ENCODE data around the gene ANKIB1. TPM values are rescaled to one million over a fixed set of nuclear protein-coding genes. Genes with fewer than 3 reads are reported as not detected.

ANKIB1 gene
- total and polyA plus RNA-seq, 9 of the 15 experiments (the other 6 are each of a cell fraction or from before 2014, with no cell fraction given): 5.9 to 25.2 (median 16.1) TPM

DNA sequence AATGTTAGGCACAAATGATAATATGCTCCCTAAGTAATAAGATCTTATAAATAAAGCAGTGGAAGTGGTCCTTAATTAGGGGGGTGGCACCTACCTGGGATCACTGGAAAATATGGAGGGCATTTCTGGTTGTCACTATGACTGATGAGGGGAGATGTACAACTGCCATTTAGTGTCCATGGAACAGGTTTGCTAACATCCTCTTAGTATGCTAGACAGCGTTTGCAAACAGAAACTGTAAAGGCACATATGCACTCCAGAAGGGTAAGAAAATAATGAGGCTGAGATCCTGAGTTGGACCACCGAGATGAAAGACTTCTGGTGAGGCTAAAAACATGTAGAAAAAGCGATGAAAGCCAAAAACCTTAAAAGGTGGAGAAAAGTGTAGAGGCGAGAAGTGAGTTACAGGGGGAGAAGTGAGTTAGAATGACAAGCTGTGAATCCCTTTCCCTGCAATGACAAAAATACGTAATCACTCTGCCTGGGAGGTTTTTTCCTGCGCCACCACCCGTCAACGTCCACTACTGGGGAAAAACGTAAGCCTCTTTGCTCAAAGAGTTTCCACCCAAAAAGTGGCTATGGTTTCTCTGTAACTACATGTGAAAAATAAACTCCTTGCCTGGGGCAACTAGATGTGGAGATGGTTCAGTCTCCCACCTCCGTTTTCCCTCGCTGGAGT is 827 bp upstream of the ANKIB1 start (continued):
- TF ChIP-seq, protein P1, sequence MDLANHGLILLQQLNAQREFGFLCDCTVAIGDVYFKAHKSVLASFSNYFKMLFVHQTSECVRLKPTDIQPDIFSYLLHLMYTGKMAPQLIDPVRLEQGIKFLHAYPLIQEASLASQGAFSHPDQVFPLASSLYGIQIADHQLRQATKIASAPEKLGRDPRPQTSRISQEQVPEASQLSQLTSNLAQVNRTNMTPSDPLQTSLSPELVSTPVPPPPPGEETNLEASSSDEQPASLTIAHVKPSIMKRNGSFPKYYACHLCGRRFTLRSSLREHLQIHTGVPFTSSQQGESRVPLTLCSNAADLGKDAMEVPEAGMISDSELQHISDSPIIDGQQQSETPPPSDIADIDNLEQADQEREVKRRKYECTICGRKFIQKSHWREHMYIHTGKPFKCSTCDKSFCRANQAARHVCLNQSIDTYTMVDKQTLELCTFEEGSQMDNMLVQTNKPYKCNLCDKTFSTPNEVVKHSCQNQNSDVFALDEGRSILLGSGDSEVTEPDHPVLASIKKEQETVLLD (IDR thresholded peaks at IDR 0.05): no peak
- 0 out of 2 replicates have a peak, but pooled peaks have one; percentile 27 for TF ChIP-seq NBN (IDR thresholded peaks at IDR 0.05; ENCODE audit: low read depth)
- peak; percentile 47; the same call in 1 of the 2 replicates for TF ChIP-seq LCOR (CRISPR knock-in tag; IDR thresholded peaks at IDR 0.05)
- no peak for TF ChIP-seq JUND (IDR thresholded peaks at IDR 0.05; ENCODE audit: borderline replicate concordance, low read depth, low read length)
- peak; percentile 27; the same call in 2 of the 3 replicates for TF ChIP-seq JUND (tag; IDR thresholded peaks at IDR 0.05; ENCODE audit: borderline replicate concordance, low read depth, low read length)
- no peak for TF ChIP-seq U2AF2 (optimal IDR thresholded peaks at IDR 0.05; ENCODE audit: low read depth, low read length)
- TF ChIP-seq ASH1L (IDR thresholded peaks at IDR 0.05; ENCODE audit: borderline replicate concordance, low read depth, partially characterized antibody): no peak
- TF ChIP-seq NR2F6 (CRISPR knock-in tag; IDR thresholded peaks at IDR 0.05): no peak
- no peak for TF ChIP-seq PBX2 (CRISPR knock-in tag; IDR thresholded peaks at IDR 0.05; ENCODE audit: low read depth)
- TF ChIP-seq PBX2 (tag; conservative IDR thresholded peaks at IDR 0.05; ENCODE audit: low read depth): peak; percentile 59; the same call in 1 of the 2 replicates
- 0 out of 2 replicates have a peak, but pooled peaks have one; percentile 16 for TF ChIP-seq DEAF1 (CRISPR knock-in tag; IDR thresholded peaks at IDR 0.05)
- TF ChIP-seq HDGF (IDR thresholded peaks at IDR 0.05): 0 out of 2 replicates have a peak, but pooled peaks have one; percentile 86
- peak in 1 of 2 experiments; percentile 43; a peak in 2 of 4 replicates for TF ChIP-seq HDAC1 (IDR thresholded peaks at IDR 0.05)
- no peak for TF ChIP-seq KLF13 (tag; IDR thresholded peaks at IDR 0.05; ENCODE audit: borderline replicate concordance, low read depth)
- no peak for TF ChIP-seq ZNF830 (CRISPR knock-in tag; IDR thresholded peaks at IDR 0.05)
- 0 out of 2 replicates have a peak, but pooled peaks have one; percentile 10 for TF ChIP-seq SMAD4 (CRISPR knock-in tag; conservative IDR thresholded peaks at IDR 0.05)
- no peak for TF ChIP-seq NFATC3 (IDR thresholded peaks at IDR 0.05)
- no peak for TF ChIP-seq CCNT2 (IDR thresholded peaks at IDR 0.05; ENCODE audit: borderline replicate concordance, extremely low read depth, insufficient read length, low read depth, low read length)
- TF ChIP-seq NCOA1 (IDR thresholded peaks at IDR 0.05; ENCODE audit: low read depth): no peak
- no peak for TF ChIP-seq CXXC5 (CRISPR knock-in tag; IDR thresholded peaks at IDR 0.05)
- TF ChIP-seq ZNF134 (CRISPR knock-in tag; conservative IDR thresholded peaks at IDR 0.05): 0 out of 2 replicates have a peak, but pooled peaks have one; percentile 23
- no peak for TF ChIP-seq IRF9 (tag; IDR thresholded peaks at IDR 0.05)
- TF ChIP-seq ARID2 (IDR thresholded peaks at IDR 0.05): peak; percentile 29; the same call in 1 of the 2 replicates

All from K562 (cell line).